Stomach (tissue), 4 donors: ENCODE data around the gene ATP6V0A4.

ENCODE experiments used
- CTCF ChIP-seq, 7 experiments: fragments of 450-650 bp in 4 of 7; fragments of 200-600 bp in 3 of 7; sonication (generic) in 3 of 7; IDR thresholded peaks; one replicate each; pipeline ENCODE4 v1.5.1; 2016 to 2019; ENCODE audit warnings: antibody characterized with exemption in 7 of 7, control low read depth in 2 of 7, mild to moderate bottlenecking in 1 of 7
- POLR2A ChIP-seq, 4 donors: fragments of 450-650 bp; IDR thresholded peaks; one replicate each; pipeline ENCODE4 v1.6.1; 2016; ENCODE audit warnings: antibody characterized with exemption in 4 of 4, control low read depth in 2 of 4, mild to moderate bottlenecking in 1 of 4, moderate library complexity in 1 of 4

GRCh38 chr7:138816650-138817049 is 18.7 kb upstream of the ATP6V0A4 start:
- TF ChIP-seq POLR2A (IDR thresholded peaks at IDR 0.05), result no peak
- no peak for TF ChIP-seq CTCF (IDR thresholded peaks at IDR 0.05)
